HepG2 (cell line): ENCODE measurements around the gene SCYL1. TPM values are rescaled to one million over a fixed set of nuclear protein-coding genes. Genes with fewer than 3 reads are reported as not detected.

Source experiments
- ATAC-seq: fragments of 200-7000 bp; cut with Tn5 transposase; 3 replicates; pipeline ENCODE4 v1.9.1; 2020; ENCODE audit warnings: mild to moderate bottlenecking, moderate library complexity
- BruUV-seq: library from RNA; stranded (reverse); fragments of 400-500 nt; replicated peaks from 2 replicates; lab custom pipeline; 2021; lab: Mats Ljungman, UMichigan
- CTCF ChIA-PET: fragments of 300-600 bp; formaldehyde crosslinking; extraction: SDS; loops from one replicate; lab custom pipeline; 2021; ENCODE audit warnings: low total read pairs, inconsistent platforms, low intra/inter-chr PET ratio; lab: Yijun Ruan, JAX
- POLR2A ChIA-PET: fragments of 350-600 bp; sonication (Branson Sonifier 250); formaldehyde crosslinking; loops from one replicate; lab custom pipeline; 2020; ENCODE audit warnings: antibody characterized with exemption, inconsistent platforms; lab: Yijun Ruan, JAX
- DNase-seq: peaks from one replicate; pipeline ENCODE4 v3.0.0-alpha.2; 2015; ENCODE audit warnings: low spot score
- FAIRE-seq: peaks from 3 replicates; lab custom pipeline; 2011; peaks lifted over from hg19 to GRCh38; lab: Jason Lieb, UNC
- H2AFZ ChIP-seq: one replicate; pipeline ENCODE4 v1.6.1; 2011; ENCODE audit warnings: low read length, inconsistent platforms
- H3K27ac ChIP-seq: fragments of 300-600 bp; 3 replicates; pipeline ENCODE4 v1.8.0; 2011; ENCODE audit warnings: mixed run types, mild to moderate bottlenecking, mixed read lengths, low read length, inconsistent platforms; ENCODE audit not compliant: insufficient read depth; ENCODE audit errors: extremely low read length
- H3K27me3 ChIP-seq, 2 experiments: fragments of 200-600 bp in 1 of 2; 2 replicates in 1 of 2; 3 replicates in 1 of 2; pipeline versions ENCODE4 v1.6.0 to v1.8.0; 2011; ENCODE audit warnings: low read length in 2 of 2, mild to moderate bottlenecking in 2 of 2, moderate library complexity in 2 of 2, inconsistent platforms in 1 of 2; ENCODE audit not compliant: insufficient read depth in 2 of 2, control insufficient read depth in 1 of 2
- H3K36me3 ChIP-seq, 2 experiments: fragments of 200-600 bp in 1 of 2; replicated peaks in 1 of 2; 2 replicates in 1 of 2; 3 replicates in 1 of 2; pipeline versions ENCODE4 v1.5.1 to v1.8.0; 2011; ENCODE audit warnings: low read length in 2 of 2, inconsistent platforms in 1 of 2; ENCODE audit not compliant: insufficient read depth in 2 of 2, control insufficient read depth in 1 of 2
- H3K4me1 ChIP-seq: 2 replicates; pipeline ENCODE4 v1.5.1; 2012; ENCODE audit warnings: low read length, inconsistent platforms; ENCODE audit not compliant: insufficient read depth
- H3K4me2 ChIP-seq: 2 replicates; pipeline ENCODE4 v1.6.0; 2011; ENCODE audit warnings: low read depth, low read length, inconsistent platforms
- H3K4me3 ChIP-seq, 3 experiments: fragments of 200-600 bp in 1 of 3; sonication (generic), shearing (Covaris generic) in 1 of 3; replicated peaks in 1 of 3; 2 replicates each; pipeline ENCODE4 v1.5.1; 2011 to 2016; ENCODE audit warnings: low read length in 3 of 3, inconsistent platforms in 2 of 3, low read depth in 2 of 3, mild to moderate bottlenecking in 2 of 3, control low read depth in 1 of 3, mixed read lengths in 1 of 3; ENCODE audit not compliant: insufficient read depth in 1 of 3
- H3K79me2 ChIP-seq: one replicate; pipeline ENCODE4 v1.6.1; 2011; ENCODE audit warnings: low read length, inconsistent platforms; ENCODE audit not compliant: insufficient read depth
- H3K9ac ChIP-seq: 2 replicates; pipeline ENCODE4 v1.6.0; 2011; ENCODE audit warnings: mild to moderate bottlenecking, low read depth, low read length, inconsistent platforms; ENCODE audit not compliant: insufficient read depth
- H3K9me3 ChIP-seq: 2 replicates; pipeline ENCODE4 v1.5.1; 2012; ENCODE audit warnings: mild to moderate bottlenecking, low read length
- H4K20me1 ChIP-seq: 2 replicates; pipeline ENCODE4 v1.6.0; 2011; ENCODE audit warnings: inconsistent platforms, mild to moderate bottlenecking, low read length, moderate library complexity; ENCODE audit not compliant: insufficient read depth
- CREB3 ChIP-seq: sonication (generic); formaldehyde crosslinking; IDR thresholded peaks from 2 replicates; pipeline ENCODE4 v1.5.0; 2020; ENCODE audit warnings: missing genetic modification reagents
- GATAD2A ChIP-seq: IDR thresholded peaks from 2 replicates; pipeline ENCODE4 v1.6.1; 2016
- JUN ChIP-seq: sonication (generic); formaldehyde crosslinking; IDR thresholded peaks from 2 replicates; pipeline ENCODE4 v1.4.0; 2020; ENCODE audit warnings: mild to moderate bottlenecking, missing genetic modification reagents
- MATR3 ChIP-seq: sonication (generic); formaldehyde crosslinking; IDR thresholded peaks from 2 replicates; pipeline ENCODE4 v1.4.0; 2020; ENCODE audit warnings: missing genetic modification reagents
- MTA3 ChIP-seq: sonication (generic); formaldehyde crosslinking; IDR thresholded peaks from 2 replicates; pipeline ENCODE4 v1.4.0; 2020; ENCODE audit warnings: missing genetic modification reagents
- MTF2 ChIP-seq: sonication (generic); formaldehyde crosslinking; IDR thresholded peaks from 2 replicates; pipeline ENCODE4 v1.5.0; 2020; ENCODE audit warnings: missing genetic modification reagents, borderline replicate concordance
- PLSCR1 ChIP-seq: sonication (generic); formaldehyde crosslinking; IDR thresholded peaks from 2 replicates; pipeline ENCODE4 v1.5.0; 2020; ENCODE audit warnings: missing genetic modification reagents, mild to moderate bottlenecking, borderline replicate concordance
- POLR2G ChIP-seq: fragments of 200-400 bp; formaldehyde crosslinking; IDR thresholded peaks from 2 replicates; pipeline ENCODE4 v1.6.1; 2018; ENCODE audit warnings: mild to moderate bottlenecking, low read depth, low read length, moderate library complexity
- SMYD3 ChIP-seq: sonication (generic); formaldehyde crosslinking; IDR thresholded peaks from 2 replicates; pipeline ENCODE4 v1.8.1; 2023; ENCODE audit warnings: mild to moderate bottlenecking, missing genetic modification reagents
- SYNCRIP ChIP-seq: fragments of 200-400 bp; formaldehyde crosslinking; IDR thresholded peaks from 2 replicates; pipeline ENCODE4 v1.6.1; 2018; ENCODE audit warnings: mild to moderate bottlenecking, low read depth, low read length; ENCODE audit not compliant: insufficient read depth
- TFE3 ChIP-seq: IDR thresholded peaks from 2 replicates; pipeline ENCODE4 v1.6.1; 2016
- ZFP36L1 ChIP-seq: sonication (generic); formaldehyde crosslinking; IDR thresholded peaks from 2 replicates; pipeline ENCODE4 v1.8.0; 2022; ENCODE audit warnings: mild to moderate bottlenecking, missing genetic modification reagents, moderate library complexity
- ZFY ChIP-seq: sonication (generic); formaldehyde crosslinking; IDR thresholded peaks from 2 replicates; pipeline ENCODE4 v1.4.0; 2020; ENCODE audit warnings: missing genetic modification reagents
- ZNF34 ChIP-seq: sonication (generic); formaldehyde crosslinking; IDR thresholded peaks from 2 replicates; pipeline ENCODE4 v1.4.0; 2020; ENCODE audit warnings: mild to moderate bottlenecking, missing genetic modification reagents, borderline replicate concordance
- ZNF543 ChIP-seq: sonication (generic); formaldehyde crosslinking; IDR thresholded peaks from 2 replicates; pipeline ENCODE4 v1.4.0; 2020; ENCODE audit warnings: mild to moderate bottlenecking, missing genetic modification reagents
- ZNF639 ChIP-seq: conservative IDR thresholded peaks from 2 replicates; pipeline ENCODE4 v1.6.1; 2018; ENCODE audit warnings: missing genetic modification reagents
- ZNF879 ChIP-seq: sonication (generic); formaldehyde crosslinking; IDR thresholded peaks from 2 replicates; pipeline ENCODE4 v1.8.1; 2023; ENCODE audit warnings: missing genetic modification reagents
- WGBS: methylation state at CpG from one replicate; pipeline ENCODE4 v1.1.6; 2017; ENCODE audit warnings: low lambda C conversion rate; 5-methylcytosine and 5-hydroxymethylcytosine counted together
- in situ Hi-C: cut with HindIII; loops from 2 replicates; pipeline ENCODE4 v1.10.0; 2017; ENCODE audit warnings: low pct_unique_long_range_greater_than_20kb; ENCODE audit not compliant: extremely low pct_ligation_motif_present
- intact Hi-C: fragments of 100-400 bp; cut with micrococcal nuclease; formaldehyde crosslinking; loops from one replicate; pipeline ENCODE4 v1.10.0; 2022; ENCODE audit not compliant: unreplicated experiment
- polyA plus RNA-seq, 8 experiments: library from polyadenylated mRNA; depleted of rRNA in 3 of 8; stranded (reverse) in 7 of 8; unstranded in 1 of 8; fragments of >200 nt; fragmentation: Illumina TruSeq in 4 of 8; extraction: Trizol in 4 of 8; gene quantifications; 2 replicates each; pipeline versions ENCODE4 v1.2.1 to v1.2.3, GENCODE V29; 2011 to 2016; ENCODE audit warnings: low read depth in 4 of 8, missing spikeins in 1 of 8, mixed read lengths in 1 of 8; ENCODE audit not compliant: insufficient read depth in 1 of 8
- total RNA-seq, 5 experiments: library from RNA; depleted of rRNA; stranded (reverse); fragments of >200 nt; fragmentation: Illumina TruSeq; extraction: Trizol; gene quantifications; 2 replicates each; pipeline ENCODE4 v1.2.3, GENCODE V29; 2016; ENCODE audit warnings: low read depth in 1 of 5
- TF ChIP-seq, protein P1 (sequence below): IDR thresholded peaks from 2 replicates; pipeline ENCODE4 v1.6.1; 2016; ENCODE audit warnings: missing compliant biosample characterization, missing genetic modification reagents, borderline replicate concordance

SCYL1 gene
- total and polyA plus RNA-seq, 2 of the 13 experiments (the other 11 are each of a cell fraction or from before 2014, with no cell fraction given): 65.9 to 103 TPM

GRCh38 chr11:65586247-65586630 is 61.4 kb downstream of the SCYL1 start:
- WGBS: 96% methylated on average over 4 of the region's 4 CpGs
- no TSS peak for BruUV-seq
- peaks cover 33% of the 10 kb centered on the region for H3K4me1 ChIP-seq
- no peaks in the 10 kb centered on the region for H4K20me1 ChIP-seq
- POLR2A ChIA-PET: interaction anchor here (1.3 to 2.1 kb wide), 3 partner anchors 9 to 11 kb away, joined by 3 to 6 read pairs (median 4); partner anchors contain the start of gene KCNK7
- TF ChIP-seq POLR2G: no peak
- no peak for TF ChIP-seq MATR3
- TF ChIP-seq SYNCRIP: no peak
- TF ChIP-seq ZNF34 (CRISPR knock-in tag): no peak
- TF ChIP-seq, protein P1, sequence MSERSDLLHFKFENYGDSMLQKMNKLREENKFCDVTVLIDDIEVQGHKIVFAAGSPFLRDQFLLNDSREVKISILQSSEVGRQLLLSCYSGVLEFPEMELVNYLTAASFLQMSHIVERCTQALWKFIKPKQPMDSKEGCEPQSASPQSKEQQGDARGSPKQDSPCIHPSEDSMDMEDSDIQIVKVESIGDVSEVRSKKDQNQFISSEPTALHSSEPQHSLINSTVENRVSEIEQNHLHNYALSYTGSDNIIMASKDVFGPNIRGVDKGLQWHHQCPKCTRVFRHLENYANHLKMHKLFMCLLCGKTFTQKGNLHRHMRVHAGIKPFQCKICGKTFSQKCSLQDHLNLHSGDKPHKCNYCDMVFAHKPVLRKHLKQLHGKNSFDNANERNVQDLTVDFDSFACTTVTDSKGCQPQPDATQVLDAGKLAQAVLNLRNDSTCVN (CRISPR knock-in tag): no peak
- TF ChIP-seq TFE3 (CRISPR knock-in tag): no peak
- TF ChIP-seq ZNF879 (CRISPR knock-in tag): no peak
- TF ChIP-seq ZFP36L1 (CRISPR knock-in tag): no peak
- TF ChIP-seq MTF2 (CRISPR knock-in tag): no peak
- TF ChIP-seq SMYD3: no peak
- no peak for TF ChIP-seq ZFY (CRISPR knock-in tag)
- no peak for TF ChIP-seq JUN (CRISPR knock-in tag)
- TF ChIP-seq GATAD2A: no peak
- TF ChIP-seq ZNF543: no peak
- TF ChIP-seq PLSCR1: no peak
- TF ChIP-seq CREB3 (CRISPR knock-in tag): no peak
- TF ChIP-seq ZNF639 (CRISPR knock-in tag): no peak
- no peak for TF ChIP-seq MTA3 (CRISPR knock-in tag)
- no peak overlapping the region for H3K9ac ChIP-seq
- H3K27me3 ChIP-seq: no peaks in the 10 kb centered on the region
- H2AFZ ChIP-seq: no peak overlapping the region
- FAIRE-seq (no peak), DNase-seq (no peak), ATAC-seq (no peak)
- H3K79me2 ChIP-seq: no peaks in the 10 kb centered on the region
- H3K36me3 ChIP-seq: no peaks in the 10 kb centered on the region
- intact Hi-C loops (no loop called here), in situ Hi-C loops (loop anchor here (5.0 kb wide), 1 partner anchor 44 kb away; no protein-coding TSS in a partner anchor)
- CTCF ChIA-PET: no interaction called here
- H3K4me2 ChIP-seq: no peak overlapping the region
- H3K27ac ChIP-seq: no peak overlapping the region
- no peak overlapping the region for H3K4me3 ChIP-seq
- H3K9me3 ChIP-seq: no peaks in the 10 kb centered on the region
